Endothelial cell of umbilical vein (primary cell): Measurements from ENCODE around the gene RAB1A. TPM values are rescaled to one million over a fixed set of nuclear protein-coding genes. Genes with fewer than 3 reads are reported as not detected.

ENCODE experiments used
- BruUV-seq: library from RNA; stranded (reverse); fragments of 400-500 nt; replicated peaks from 2 replicates; lab custom pipeline; 2021; lab: Mats Ljungman, UMichigan
- CTCF ChIA-PET: fragments of 300-600, 350-600 bp; sonication (Branson Sonifier 250); formaldehyde crosslinking; loops from one replicate; lab custom pipeline; 2021; ENCODE audit warnings: antibody characterized with exemption, inconsistent platforms; lab: Charles Lee
- POLR2A ChIA-PET: fragments of 300-600, 350-600 bp; sonication (Branson Sonifier 250); formaldehyde crosslinking; loops from one replicate; lab custom pipeline; 2021; ENCODE audit warnings: antibody characterized with exemption, inconsistent platforms; lab: Charles Lee
- DNase-seq: peaks from one replicate; pipeline ENCODE4 v3.0.0-alpha.2; 2011; ENCODE audit warnings: low read depth, low spot score
- FAIRE-seq: peaks from 2 replicates; lab custom pipeline; 2011; peaks lifted over from hg19 to GRCh38; lab: Jason Lieb, UNC
- H2AFZ ChIP-seq: 2 replicates; pipeline ENCODE4 v1.6.0; 2012; ENCODE audit warnings: low read depth, low read length, control low read depth, inconsistent platforms
- H3K27ac ChIP-seq: 2 replicates; pipeline ENCODE4 v1.5.1; 2011; ENCODE audit warnings: low read depth, mild to moderate bottlenecking, control low read depth, low read length, moderate library complexity; ENCODE audit not compliant: insufficient read depth
- H3K27me3 ChIP-seq, 2 experiments: 2 replicates each; pipeline versions ENCODE4 v1.6.0 to v1.6.1; 2011; ENCODE audit warnings: low read length in 2 of 2, mixed read lengths in 1 of 2; ENCODE audit not compliant: control insufficient read depth in 2 of 2, insufficient read depth in 2 of 2
- H3K36me3 ChIP-seq, 2 experiments: 2 replicates in 1 of 2; 3 replicates in 1 of 2; pipeline ENCODE4 v1.5.1; 2011; ENCODE audit warnings: low read length in 2 of 2, mild to moderate bottlenecking in 1 of 2, moderate library complexity in 1 of 2; ENCODE audit not compliant: control insufficient read depth in 2 of 2, insufficient read depth in 2 of 2; ENCODE audit errors: extremely low read depth in 1 of 2
- H3K4me1 ChIP-seq: 3 replicates; pipeline ENCODE4 v1.5.1; 2011; ENCODE audit warnings: mild to moderate bottlenecking, low read length; ENCODE audit not compliant: control insufficient read depth, insufficient read depth; ENCODE audit errors: extremely low read depth
- H3K4me2 ChIP-seq: 2 replicates; pipeline ENCODE4 v1.6.1; 2011; ENCODE audit warnings: low read length, control low read depth, mixed read lengths; ENCODE audit not compliant: insufficient read depth
- H3K4me3 ChIP-seq, 3 experiments: fragments of 200-600 bp in 1 of 3; sonication (generic), shearing (Covaris generic) in 1 of 3; replicated peaks in 1 of 3; 2 replicates each; pipeline ENCODE4 v1.5.1; 2011 to 2016; ENCODE audit warnings: control low read depth in 3 of 3, low read length in 3 of 3, mild to moderate bottlenecking in 2 of 3, inconsistent platforms in 1 of 3, low read depth in 1 of 3, moderate library complexity in 1 of 3; ENCODE audit not compliant: insufficient read depth in 1 of 3
- H3K79me2 ChIP-seq: 2 replicates; pipeline ENCODE4 v1.6.0; 2012; ENCODE audit warnings: low read length, inconsistent platforms; ENCODE audit not compliant: control insufficient read depth, insufficient read depth
- H3K9ac ChIP-seq: replicated peaks from 2 replicates; pipeline ENCODE3; 2011; ENCODE audit warnings: low read length, control low read depth; ENCODE audit not compliant: insufficient read depth; ENCODE audit errors: extremely low read depth
- H3K9me1 ChIP-seq: replicated peaks from 3 replicates; pipeline ENCODE4 v1.6.0; 2011; ENCODE audit warnings: mild to moderate bottlenecking, low read length; ENCODE audit not compliant: control insufficient read depth, insufficient read depth; ENCODE audit errors: extremely low read depth
- H3K9me3 ChIP-seq: replicated peaks from 2 replicates; pipeline ENCODE4 v1.5.1; 2012; ENCODE audit warnings: low read length, inconsistent platforms; ENCODE audit not compliant: control insufficient read depth, insufficient read depth
- H4K20me1 ChIP-seq: replicated peaks from 2 replicates; pipeline ENCODE3; 2011; ENCODE audit warnings: mild to moderate bottlenecking, low read length; ENCODE audit not compliant: control insufficient read depth, insufficient read depth; ENCODE audit errors: extremely low read depth
- FOS ChIP-seq: IDR thresholded peaks from 2 replicates; pipeline ENCODE4 v1.6.1; 2011; ENCODE audit warnings: mild to moderate bottlenecking, low read length, moderate library complexity, borderline replicate concordance; ENCODE audit not compliant: insufficient read depth
- GATA2 ChIP-seq: IDR thresholded peaks from 2 replicates; pipeline ENCODE4 v1.7.0; 2011; ENCODE audit warnings: low read depth, mild to moderate bottlenecking, moderate library complexity, mixed read lengths, low read length; ENCODE audit not compliant: insufficient read length, insufficient read depth
- JUN ChIP-seq: IDR thresholded peaks from 2 replicates; pipeline ENCODE4 v1.6.1; 2011; ENCODE audit warnings: borderline replicate concordance, low read depth; ENCODE audit not compliant: insufficient read length, insufficient read depth
- MYC ChIP-seq: IDR thresholded peaks from one replicate; pipeline ENCODE4 v1.6.1; 2011; ENCODE audit warnings: mild to moderate bottlenecking, low read depth, low read length
- POLR2A ChIP-seq: IDR thresholded peaks from 2 replicates; pipeline ENCODE4 v1.6.1; 2012; ENCODE audit warnings: low read depth, mild to moderate bottlenecking, control low read depth, low read length
- POLR2AphosphoS5 ChIP-seq: IDR thresholded peaks from 2 replicates; pipeline ENCODE4 v1.6.1; 2012; ENCODE audit warnings: low read depth, mild to moderate bottlenecking, control low read depth, low read length, moderate library complexity; ENCODE audit not compliant: insufficient read depth
- dilution Hi-C: fragments of 300-500 bp; cut with MboI; formaldehyde crosslinking; loops from one replicate; pipeline ENCODE4 v1.15.0; 2019; ENCODE audit warnings: low sequenced_read_pairs; ENCODE audit not compliant: extremely low pct_ligation_motif_present
- intact Hi-C: fragments of 100-400 bp; cut with micrococcal nuclease; formaldehyde crosslinking; loops from one replicate; pipeline ENCODE4 v1.10.0; 2022
- polyA plus RNA-seq, 4 experiments: library from polyadenylated mRNA; depleted of rRNA in 3 of 4; stranded (reverse) in 3 of 4; unstranded in 1 of 4; fragments of >200 nt; gene quantifications; 2 replicates each; pipeline versions ENCODE4 v1.2.1 to v1.2.3, GENCODE V29; 2011 to 2012; ENCODE audit warnings: missing spikeins in 1 of 4
- total RNA-seq: library from RNA; stranded (reverse); gene quantifications from 2 replicates; pipeline ENCODE4 v1.2.3, GENCODE V29; 2021
- TF ChIP-seq, protein P1 (sequence below), 2 donors: IDR thresholded peaks; 1 replicate in 1 of 2; 2 replicates in 1 of 2; pipeline ENCODE4 v1.5.1; 2011; ENCODE audit warnings: low read length in 2 of 2, mild to moderate bottlenecking in 2 of 2, moderate library complexity in 2 of 2, control low read depth in 1 of 2, inconsistent platforms in 1 of 2, low read depth in 1 of 2; ENCODE audit not compliant: insufficient read depth in 1 of 2; ENCODE audit errors: extremely low read depth in 1 of 2
- TF ChIP-seq, protein P2 (sequence below): IDR thresholded peaks from 2 replicates; pipeline ENCODE4 v1.6.1; 2011; ENCODE audit not compliant: insufficient read depth, insufficient read length

The RAB1A gene
- total and polyA plus RNA-seq, 2 donors (not counting 3 experiments of a cell fraction or from before 2014, with no cell fraction given), result 121 to 176 TPM

GRCh38 chr2:65103013-65103715 lies 26.7 kb downstream of the RAB1A start:
- FAIRE-seq, result no peak
- H4K20me1 ChIP-seq, result peaks cover 5% of the 10 kb centered on the region
- H3K9me1 ChIP-seq, result no peaks in the 10 kb centered on the region
- no peak overlapping the region for H2AFZ ChIP-seq
- H3K27ac ChIP-seq, result no peak overlapping the region
- no peak overlapping the region for H3K9ac ChIP-seq
- no peak for DNase-seq
- dilution Hi-C loops (no loop called here), intact Hi-C loops (no loop called here)
- ChIA-PET CTCF (interaction anchor here (0.9 kb wide), 1 partner anchor 9 kb away, joined by 3 read pairs; no protein-coding TSS in a partner anchor), POLR2A (no interaction called here)
- no peaks in the 10 kb centered on the region for H3K4me1 ChIP-seq
- TF ChIP-seq POLR2AphosphoS5 (no peak), POLR2A (no peak), FOS (no peak), MYC (no peak), GATA2 (no peak), JUN (no peak)
- TF ChIP-seq, protein P1, sequence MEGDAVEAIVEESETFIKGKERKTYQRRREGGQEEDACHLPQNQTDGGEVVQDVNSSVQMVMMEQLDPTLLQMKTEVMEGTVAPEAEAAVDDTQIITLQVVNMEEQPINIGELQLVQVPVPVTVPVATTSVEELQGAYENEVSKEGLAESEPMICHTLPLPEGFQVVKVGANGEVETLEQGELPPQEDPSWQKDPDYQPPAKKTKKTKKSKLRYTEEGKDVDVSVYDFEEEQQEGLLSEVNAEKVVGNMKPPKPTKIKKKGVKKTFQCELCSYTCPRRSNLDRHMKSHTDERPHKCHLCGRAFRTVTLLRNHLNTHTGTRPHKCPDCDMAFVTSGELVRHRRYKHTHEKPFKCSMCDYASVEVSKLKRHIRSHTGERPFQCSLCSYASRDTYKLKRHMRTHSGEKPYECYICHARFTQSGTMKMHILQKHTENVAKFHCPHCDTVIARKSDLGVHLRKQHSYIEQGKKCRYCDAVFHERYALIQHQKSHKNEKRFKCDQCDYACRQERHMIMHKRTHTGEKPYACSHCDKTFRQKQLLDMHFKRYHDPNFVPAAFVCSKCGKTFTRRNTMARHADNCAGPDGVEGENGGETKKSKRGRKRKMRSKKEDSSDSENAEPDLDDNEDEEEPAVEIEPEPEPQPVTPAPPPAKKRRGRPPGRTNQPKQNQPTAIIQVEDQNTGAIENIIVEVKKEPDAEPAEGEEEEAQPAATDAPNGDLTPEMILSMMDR (IDR thresholded peaks at IDR 0.05; ENCODE audit: extremely low read depth in 1 of 2, insufficient read depth in 1 of 2, low read depth in 1 of 2, low read length in 2 of 2), result no peak
- TF ChIP-seq, protein P2, sequence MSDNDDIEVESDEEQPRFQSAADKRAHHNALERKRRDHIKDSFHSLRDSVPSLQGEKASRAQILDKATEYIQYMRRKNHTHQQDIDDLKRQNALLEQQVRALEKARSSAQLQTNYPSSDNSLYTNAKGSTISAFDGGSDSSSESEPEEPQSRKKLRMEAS, result no peak
- no peak overlapping the region for H3K4me2 ChIP-seq
- peaks cover 2 to 5% of the 10 kb centered on the region in 2 experiments for H3K36me3 ChIP-seq
- H3K79me2 ChIP-seq, result peaks cover 72% of the 10 kb centered on the region
- H3K4me3 ChIP-seq, result no peak overlapping the region
- H3K9me3 ChIP-seq, result no peaks in the 10 kb centered on the region
- H3K27me3 ChIP-seq, result no peaks in the 10 kb centered on the region
- BruUV-seq, result no TSS peak
